Ishikawa (cell line): ENCODE data around the gene STK17B.

Source experiments
- CEBPB ChIP-seq: IDR thresholded peaks from 2 replicates; pipeline ENCODE4 v1.6.1; 2012
- CREB1 ChIP-seq: IDR thresholded peaks from 2 replicates; pipeline ENCODE4 v1.6.1; 2012; ENCODE audit warnings: low read depth
- EGR1 ChIP-seq: IDR thresholded peaks from 2 replicates; pipeline ENCODE4 v1.6.1; 2012
- FOXM1 ChIP-seq: IDR thresholded peaks from 2 replicates; pipeline ENCODE4 v1.6.1; 2012; ENCODE audit warnings: low read depth, borderline replicate concordance
- NFIC ChIP-seq: IDR thresholded peaks from 2 replicates; pipeline ENCODE4 v1.6.1; 2012
- RAD21 ChIP-seq: IDR thresholded peaks from 2 replicates; pipeline ENCODE4 v1.6.1; 2012; ENCODE audit warnings: low read depth
- REST ChIP-seq: IDR thresholded peaks from 2 replicates; pipeline ENCODE4 v1.6.1; 2012; ENCODE audit warnings: low read depth, mild to moderate bottlenecking
- TAF1 ChIP-seq: IDR thresholded peaks from 2 replicates; pipeline ENCODE4 v1.6.1; 2012; ENCODE audit warnings: low read depth, mild to moderate bottlenecking
- TCF12 ChIP-seq: IDR thresholded peaks from 2 replicates; pipeline ENCODE4 v1.6.1; 2012; ENCODE audit warnings: low read depth
- TEAD4 ChIP-seq: IDR thresholded peaks from 2 replicates; pipeline ENCODE4 v1.6.1; 2012
- YY1 ChIP-seq: IDR thresholded peaks from 2 replicates; pipeline ENCODE4 v1.6.1; 2012; ENCODE audit warnings: low read depth
- ZBTB7A ChIP-seq: IDR thresholded peaks from 2 replicates; pipeline ENCODE4 v1.6.1; 2012; ENCODE audit warnings: low read depth
- TF ChIP-seq, protein P1 (sequence below): IDR thresholded peaks from 2 replicates; pipeline ENCODE4 v1.6.1; 2012
- TF ChIP-seq, protein P2 (sequence below): IDR thresholded peaks from 2 replicates; pipeline ENCODE4 v1.6.1; 2012

- TF ChIP-seq TCF12 (no peak), RAD21 (no peak), TAF1 (no peak), YY1 (no peak), CREB1 (no peak), EGR1 (no peak), CEBPB (no peak), FOXM1 (no peak), REST (no peak), ZBTB7A (no peak), NFIC (no peak), TEAD4 (no peak)
- TF ChIP-seq, protein P1, sequence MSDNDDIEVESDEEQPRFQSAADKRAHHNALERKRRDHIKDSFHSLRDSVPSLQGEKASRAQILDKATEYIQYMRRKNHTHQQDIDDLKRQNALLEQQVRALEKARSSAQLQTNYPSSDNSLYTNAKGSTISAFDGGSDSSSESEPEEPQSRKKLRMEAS: no peak
- TF ChIP-seq, protein P2, sequence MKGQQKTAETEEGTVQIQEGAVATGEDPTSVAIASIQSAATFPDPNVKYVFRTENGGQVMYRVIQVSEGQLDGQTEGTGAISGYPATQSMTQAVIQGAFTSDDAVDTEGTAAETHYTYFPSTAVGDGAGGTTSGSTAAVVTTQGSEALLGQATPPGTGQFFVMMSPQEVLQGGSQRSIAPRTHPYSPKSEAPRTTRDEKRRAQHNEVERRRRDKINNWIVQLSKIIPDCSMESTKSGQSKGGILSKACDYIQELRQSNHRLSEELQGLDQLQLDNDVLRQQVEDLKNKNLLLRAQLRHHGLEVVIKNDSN: no peak
These were observed 16.6 kb upstream of the STK17B start for GRCh38 chr2:196187898-196188458.
